ENCODE measurements around the gene HSPBP1. TPM values are rescaled to one million over a fixed set of nuclear protein-coding genes. Genes with fewer than 3 reads are reported as not detected.
"Not testable (repeated sequence)": the region's sequence is repeated elsewhere in the genome, so short reads cannot be mapped to it uniquely, and the experiment has no call there.

Gene HSPBP1
- polyA plus RNA-seq, 3 donors = 12.3 to 17.0 (median 15.3) TPM

DNA sequence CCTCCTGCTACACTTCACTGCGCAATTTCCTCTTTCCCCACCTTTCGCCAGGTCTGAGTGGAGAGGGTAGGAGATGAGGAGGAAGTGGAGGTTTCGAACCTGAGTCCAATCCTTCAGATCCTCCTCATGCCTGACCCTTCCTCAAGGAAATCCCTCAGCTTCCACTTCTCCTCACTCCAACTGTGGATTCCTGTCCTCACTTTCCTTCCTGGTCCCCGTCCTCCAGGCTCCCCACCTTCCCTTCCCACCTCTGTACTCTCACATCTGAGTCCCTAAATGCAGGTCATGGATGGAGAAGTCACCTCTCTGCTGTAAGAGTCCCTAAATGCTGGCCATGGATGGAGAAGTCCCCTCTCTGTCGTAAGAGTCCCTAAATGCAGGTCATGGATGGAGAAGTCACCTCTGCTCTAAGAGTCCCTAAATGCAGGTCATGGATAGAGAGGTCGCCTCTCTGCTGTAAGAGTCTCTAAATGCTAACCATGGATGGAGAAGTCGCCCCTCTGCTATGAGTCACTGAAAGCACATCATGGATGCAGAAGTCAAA is 54.4 kb downstream of the HSPBP1 start:
- H3K27me3 Mint-ChIP-seq (ENCODE audit: low read depth in 3 of 3) = peaks cover 0 to 3% (median 3%) of the 10 kb centered on the region in 3 donors

DNA sequence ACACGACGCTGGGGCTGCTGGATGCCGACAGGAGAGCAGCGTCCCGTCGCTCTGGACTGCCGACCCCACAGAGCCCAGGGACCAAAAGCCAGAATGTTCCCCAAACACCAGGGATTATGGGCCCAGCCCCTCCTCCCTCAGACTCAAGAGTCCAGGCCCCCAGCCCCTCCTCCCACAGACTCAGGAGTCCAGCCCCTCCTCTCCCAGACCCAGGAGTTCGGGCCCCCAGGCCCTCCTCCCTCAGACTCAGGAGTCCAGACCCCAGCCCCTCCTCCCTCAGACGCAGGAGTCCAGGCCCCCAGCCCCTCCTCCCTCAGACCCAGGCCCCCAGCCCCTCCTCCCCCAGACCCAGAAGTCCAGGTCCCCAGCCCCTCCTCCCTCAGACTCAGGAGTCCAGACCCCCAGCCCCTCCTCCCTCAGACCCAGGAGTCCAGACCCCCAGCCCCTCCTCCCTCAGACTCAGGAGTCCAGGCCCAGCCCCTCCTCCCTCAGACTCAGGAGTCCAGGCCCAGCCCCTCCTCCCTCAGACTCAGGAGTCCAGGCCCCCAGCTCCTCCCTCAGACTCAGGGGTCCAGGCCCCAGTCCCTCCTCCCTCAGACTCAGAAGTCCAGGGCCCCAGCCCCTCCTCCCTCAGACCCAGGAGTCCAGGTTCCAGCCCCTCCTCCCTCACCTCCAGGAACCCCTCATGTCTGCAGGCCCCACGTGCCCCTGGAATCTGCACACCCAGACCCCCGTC is 55.1 kb downstream of the HSPBP1 start:
- 100% methylated on average over 3 of the region's 11 CpGs for WGBS (ENCODE audit: insufficient coverage)
- H3K27me3 Mint-ChIP-seq (ENCODE audit: low read depth in 3 of 3); intact Hi-C loops (cut with micrococcal nuclease); H3K79me2 ChIP-seq (ENCODE audit: insufficient read depth, low read length); H3K4me1 ChIP-seq (ENCODE audit: control insufficient read depth in 1 of 2, insufficient read depth in 2 of 2, low read length in 2 of 2); H3K27ac Mint-ChIP-seq; H2AFZ ChIP-seq (ENCODE audit: insufficient read depth, low read depth, low read length, poor library complexity, severe bottlenecking); H3K4me1 Mint-ChIP-seq; H3K4me3 ChIP-seq (replicated peaks in 1 of 3; ENCODE audit: low read depth in 2 of 3, low read length in 3 of 3); DNase-seq; H3K4me3 Mint-ChIP-seq; H3K4me2 ChIP-seq (replicated peaks; ENCODE audit: extremely low read depth, low read length, poor library complexity, severe bottlenecking); H3K9me3 ChIP-seq (replicated peaks in 1 of 2; ENCODE audit: control insufficient read depth in 1 of 2, insufficient read depth in 1 of 2, low read length in 2 of 2); H3K9ac ChIP-seq (ENCODE audit: insufficient read depth, low read length, poor library complexity, severe bottlenecking); H3K27ac ChIP-seq (ENCODE audit: low read depth in 1 of 2, low read length in 2 of 2); H3K27me3 ChIP-seq (ENCODE audit: control insufficient read depth in 2 of 2, insufficient read depth in 2 of 2, low read length in 2 of 2): not testable (repeated sequence)
- H4K20me1 ChIP-seq (ENCODE audit: insufficient read depth, low read length) = peaks cover 89% of the 10 kb centered on the region
- peaks cover 5 to 12% (median 8%) of the 10 kb centered on the region in 7 donors for H3K9me3 Mint-ChIP-seq
- H3K36me3 Mint-ChIP-seq = peaks cover 28 to 44% of the 10 kb centered on the region in 2 donors
- peaks cover 36 to 46% of the 10 kb centered on the region in 2 donors for H3K36me3 ChIP-seq (replicated peaks in 1 of 2; ENCODE audit: control insufficient read depth in 1 of 2, insufficient read depth in 2 of 2, low read length in 2 of 2)

More for the DNA sequence above, 54.4 kb downstream of the HSPBP1 start:
- no peak overlapping the region for H3K9ac ChIP-seq (ENCODE audit: insufficient read depth, low read length, poor library complexity, severe bottlenecking)
- Mint-ChIP-seq H3K4me1 (peaks cover 5% of the 10 kb centered on the region), H3K9me3 (peaks cover 1 to 7% (median 4%) of the 10 kb centered on the region in 7 donors), H3K36me3 (peaks cover 34 to 49% of the 10 kb centered on the region in 2 donors), H3K4me3 (no peak overlapping the region), H3K27ac (peak overlapping the region in 2 of 7 donors; percentile 54 to 61)
- no peak overlapping the region for H3K4me3 ChIP-seq (replicated peaks in 1 of 3; ENCODE audit: low read depth in 2 of 3, low read length in 3 of 3)
- peaks cover 4 to 6% of the 10 kb centered on the region in 2 donors for H3K9me3 ChIP-seq (replicated peaks in 1 of 2; ENCODE audit: control insufficient read depth in 1 of 2, insufficient read depth in 1 of 2, low read length in 2 of 2)
- no peak overlapping the region for H3K27ac ChIP-seq (ENCODE audit: low read depth in 1 of 2, low read length in 2 of 2)
- no peaks in the 10 kb centered on the region for H3K4me1 ChIP-seq (ENCODE audit: control insufficient read depth in 1 of 2, insufficient read depth in 2 of 2, low read length in 2 of 2)
- H3K27me3 ChIP-seq (ENCODE audit: control insufficient read depth in 2 of 2, insufficient read depth in 2 of 2, low read length in 2 of 2) = no peaks in the 10 kb centered on the region
- no peak overlapping the region for H2AFZ ChIP-seq (ENCODE audit: insufficient read depth, low read depth, low read length, poor library complexity, severe bottlenecking)
- intact Hi-C loops (cut with micrococcal nuclease) = no loop called here
- no peak for DNase-seq
- peaks cover 42 to 52% of the 10 kb centered on the region in 2 donors for H3K36me3 ChIP-seq (replicated peaks in 1 of 2; ENCODE audit: control insufficient read depth in 1 of 2, insufficient read depth in 2 of 2, low read length in 2 of 2)
- 92% methylated on average over 4 of the region's 7 CpGs for WGBS (ENCODE audit: insufficient coverage)
- H3K4me2 ChIP-seq (replicated peaks; ENCODE audit: extremely low read depth, low read length, poor library complexity, severe bottlenecking) = no peak overlapping the region
- H4K20me1 ChIP-seq (ENCODE audit: insufficient read depth, low read length) = peaks cover 87% of the 10 kb centered on the region
- TF ChIP-seq, protein P1, sequence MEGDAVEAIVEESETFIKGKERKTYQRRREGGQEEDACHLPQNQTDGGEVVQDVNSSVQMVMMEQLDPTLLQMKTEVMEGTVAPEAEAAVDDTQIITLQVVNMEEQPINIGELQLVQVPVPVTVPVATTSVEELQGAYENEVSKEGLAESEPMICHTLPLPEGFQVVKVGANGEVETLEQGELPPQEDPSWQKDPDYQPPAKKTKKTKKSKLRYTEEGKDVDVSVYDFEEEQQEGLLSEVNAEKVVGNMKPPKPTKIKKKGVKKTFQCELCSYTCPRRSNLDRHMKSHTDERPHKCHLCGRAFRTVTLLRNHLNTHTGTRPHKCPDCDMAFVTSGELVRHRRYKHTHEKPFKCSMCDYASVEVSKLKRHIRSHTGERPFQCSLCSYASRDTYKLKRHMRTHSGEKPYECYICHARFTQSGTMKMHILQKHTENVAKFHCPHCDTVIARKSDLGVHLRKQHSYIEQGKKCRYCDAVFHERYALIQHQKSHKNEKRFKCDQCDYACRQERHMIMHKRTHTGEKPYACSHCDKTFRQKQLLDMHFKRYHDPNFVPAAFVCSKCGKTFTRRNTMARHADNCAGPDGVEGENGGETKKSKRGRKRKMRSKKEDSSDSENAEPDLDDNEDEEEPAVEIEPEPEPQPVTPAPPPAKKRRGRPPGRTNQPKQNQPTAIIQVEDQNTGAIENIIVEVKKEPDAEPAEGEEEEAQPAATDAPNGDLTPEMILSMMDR (IDR thresholded peaks at IDR 0.05) = no peak
- no peaks in the 10 kb centered on the region for H3K79me2 ChIP-seq (ENCODE audit: insufficient read depth, low read length)
